ENCODE results near the gene IFRD2. TPM values are rescaled to one million over a fixed set of nuclear protein-coding genes. Genes with fewer than 3 reads are reported as not detected.

The IFRD2 gene
- total and polyA plus RNA-seq, 2 of the 13 experiments (the other 11 are each of a cell fraction or from before 2014, with no cell fraction given) = 32.8 to 96.1 TPM

- TF ChIP-seq IRF9 (CRISPR knock-in tag; IDR thresholded peaks at IDR 0.05; ENCODE audit: borderline replicate concordance) (0 out of 2 replicates have a peak, but pooled peaks have one; percentile 65), ZFP36 (IDR thresholded peaks at IDR 0.05; ENCODE audit: borderline replicate concordance, low read depth, low read length, partially characterized antibody) (no peak), NRL (CRISPR knock-in tag; IDR thresholded peaks at IDR 0.05; ENCODE audit: borderline replicate concordance) (peak; percentile 74; the same call in 1 of the 2 replicates), SMYD3 (CRISPR knock-in tag; IDR thresholded peaks at IDR 0.05) (no peak), RBFOX2 (IDR thresholded peaks at IDR 0.05; ENCODE audit: low read depth, low read length) (0 out of 2 replicates have a peak, but pooled peaks have one; percentile 42), SRF (IDR thresholded peaks at IDR 0.05; ENCODE audit: low read depth, low read length) (no peak), FOXA1 (IDR thresholded peaks at IDR 0.05) (no peak), FOXA1 (CRISPR knock-in tag; IDR thresholded peaks at IDR 0.05) (no peak), HNF4A (CRISPR knock-in tag; IDR thresholded peaks at IDR 0.05) (no peak), ZNF839 (CRISPR knock-in tag; IDR thresholded peaks at IDR 0.05; ENCODE audit: borderline replicate concordance) (0 out of 2 replicates have a peak, but pooled peaks have one; percentile 40), MAF1 (CRISPR knock-in tag; IDR thresholded peaks at IDR 0.05; ENCODE audit: borderline replicate concordance) (no peak), ZNF713 (CRISPR knock-in tag; IDR thresholded peaks at IDR 0.05) (no peak), ZSCAN25 (CRISPR knock-in tag; IDR thresholded peaks at IDR 0.05) (peak; percentile 85), CHCHD3 (CRISPR knock-in tag; IDR thresholded peaks at IDR 0.05) (no peak), TBX3 (IDR thresholded peaks at IDR 0.05; ENCODE audit: borderline replicate concordance) (no peak), GPBP1L1 (CRISPR knock-in tag; IDR thresholded peaks at IDR 0.05) (no peak), ZNF138 (CRISPR knock-in tag; IDR thresholded peaks at IDR 0.05; ENCODE audit: low read depth) (no peak), BATF2 (CRISPR knock-in tag; IDR thresholded peaks at IDR 0.05) (no peak), ZBTB7A (CRISPR knock-in tag; IDR thresholded peaks at IDR 0.05) (no peak), ZNF672 (CRISPR knock-in tag; IDR thresholded peaks at IDR 0.05) (no peak), PHF20 (CRISPR knock-in tag; IDR thresholded peaks at IDR 0.05) (no peak), KDM3A (CRISPR knock-in tag; IDR thresholded peaks at IDR 0.05; ENCODE audit: low read depth) (no peak), GZF1 (CRISPR knock-in tag; IDR thresholded peaks at IDR 0.05) (no peak), ZNF605 (CRISPR knock-in tag; IDR thresholded peaks at IDR 0.05) (no peak), ZBTB46 (CRISPR knock-in tag; IDR thresholded peaks at IDR 0.05; ENCODE audit: borderline replicate concordance) (no peak), KDM4B (CRISPR knock-in tag; IDR thresholded peaks at IDR 0.05) (no peak), SIN3A (IDR thresholded peaks at IDR 0.05; ENCODE audit: borderline replicate concordance, low read depth, low read length) (no peak)
Observed at GRCh38 chr3:50264964-50265485, 27.2 kb downstream of the IFRD2 start (continued).

Data from HepG2 (cell line).